SK-N-SH (cell line): ENCODE data around the gene DUSP2. TPM values are rescaled to one million over a fixed set of nuclear protein-coding genes. Genes with fewer than 3 reads are reported as not detected.

Experiments used
- CTCF ChIA-PET: fragments of 300-600, 350-600 bp; formaldehyde crosslinking; extraction: SDS; loops from one replicate; lab custom pipeline; 2021; lab: Yijun Ruan, JAX
- POLR2A ChIA-PET: fragments of 350-600 bp; sonication (Branson Sonifier 250); formaldehyde crosslinking; extraction: SDS; loops from one replicate; lab custom pipeline; 2020; ENCODE audit warnings: antibody characterized with exemption, inconsistent platforms; lab: Yijun Ruan, JAX
- DNase-seq: peaks from one replicate; pipeline ENCODE4 v3.0.0; 2012
- H2AFZ ChIP-seq: fragments of 200-600 bp; sonication (generic); 2 replicates; pipeline ENCODE4 v1.8.1; 2016; ENCODE audit warnings: antibody characterized with exemption, mild to moderate bottlenecking, low read depth
- H3F3A ChIP-seq: fragments of 200-600 bp; sonication (generic); replicated peaks from 2 replicates; pipeline ENCODE3; 2016; ENCODE audit warnings: antibody characterized with exemption, mild to moderate bottlenecking; ENCODE audit not compliant: insufficient read depth
- H3K27ac ChIP-seq, 2 experiments: fragments of 200-500 bp in 1 of 2; fragments of 200-600 bp in 1 of 2; sonication (Bioruptor generic) in 1 of 2; sonication (generic), shearing (Covaris generic) in 1 of 2; 2 replicates each; pipeline versions ENCODE4 v1.5.1 to v1.6.1; 2014 to 2016; ENCODE audit warnings: low read depth in 2 of 2, inconsistent platforms in 1 of 2, low read length in 1 of 2, mild to moderate bottlenecking in 1 of 2, mixed read lengths in 1 of 2
- H3K27me3 ChIP-seq: fragments of 200-600 bp; sonication (generic), shearing (Covaris generic); 2 replicates; pipeline ENCODE4 v1.6.1; 2016; ENCODE audit warnings: mixed run types; ENCODE audit not compliant: insufficient read depth
- H3K36me3 ChIP-seq, 2 experiments: fragments of 200-500 bp in 1 of 2; fragments of 200-600 bp in 1 of 2; sonication (Bioruptor generic) in 1 of 2; sonication (generic) in 1 of 2; replicated peaks in 1 of 2; 2 replicates each; pipeline versions ENCODE3 to v1.5.1; 2014 to 2016; ENCODE audit warnings: low read length in 1 of 2, mild to moderate bottlenecking in 1 of 2; ENCODE audit not compliant: insufficient read depth in 2 of 2, control insufficient read depth in 1 of 2
- H3K4me1 ChIP-seq, 2 experiments: fragments of 200-500 bp in 1 of 2; fragments of 200-600 bp in 1 of 2; sonication (Bioruptor generic) in 1 of 2; sonication (generic), shearing (Covaris generic) in 1 of 2; 2 replicates each; pipeline versions ENCODE4 v1.5.1 to v1.6.1; 2014 to 2016; ENCODE audit warnings: low read depth in 1 of 2, low read length in 1 of 2, mixed run types in 1 of 2; ENCODE audit not compliant: insufficient read depth in 2 of 2, control insufficient read depth in 1 of 2
- H3K4me2 ChIP-seq: fragments of 200-600 bp; sonication (generic), shearing (Covaris generic); 2 replicates; pipeline ENCODE4 v1.6.1; 2017; ENCODE audit warnings: mixed run types
- H3K4me3 ChIP-seq, 2 experiments: fragments of 200-500 bp in 1 of 2; fragments of 200-600 bp in 1 of 2; sonication (Bioruptor generic) in 1 of 2; sonication (generic), shearing (Covaris generic) in 1 of 2; 2 replicates each; pipeline versions ENCODE4 v1.5.1 to v1.8.1; 2014 to 2016; ENCODE audit warnings: low read depth in 2 of 2, inconsistent platforms in 1 of 2, low read length in 1 of 2, mild to moderate bottlenecking in 1 of 2, mixed read lengths in 1 of 2, moderate library complexity in 1 of 2
- H3K79me2 ChIP-seq: fragments of 200-600 bp; sonication (generic); 2 replicates; pipeline ENCODE4 v1.8.1; 2017; ENCODE audit warnings: mild to moderate bottlenecking; ENCODE audit not compliant: insufficient read depth
- H3K9ac ChIP-seq: fragments of 200-600 bp; sonication (generic); 2 replicates; pipeline ENCODE4 v1.6.1; 2017; ENCODE audit warnings: mixed run types
- H3K9me2 ChIP-seq: fragments of 200-600 bp; sonication (generic); 2 replicates; pipeline ENCODE4 v1.6.1; 2017; ENCODE audit warnings: mixed run types
- H3K9me3 ChIP-seq: fragments of 200-600 bp; sonication (generic); 2 replicates; pipeline ENCODE4 v1.6.1; 2017; ENCODE audit warnings: mixed run types, mild to moderate bottlenecking, moderate library complexity
- H4K20me1 ChIP-seq: fragments of 200-600 bp; sonication (generic); 2 replicates; pipeline ENCODE4 v1.6.1; 2017; ENCODE audit warnings: mild to moderate bottlenecking, mixed run types; ENCODE audit not compliant: insufficient read depth
- EP300 ChIP-seq, 2 experiments: IDR thresholded peaks; 2 replicates each; pipeline versions ENCODE4 v1.4.0 to v1.6.1; 2012; ENCODE audit warnings: borderline replicate concordance in 1 of 2, low read depth in 1 of 2, low read length in 1 of 2
- FOXM1 ChIP-seq: IDR thresholded peaks from 2 replicates; pipeline ENCODE4 v1.4.0; 2012; ENCODE audit warnings: low read depth, mild to moderate bottlenecking
- JUND ChIP-seq: IDR thresholded peaks from 2 replicates; pipeline ENCODE4 v1.4.0; 2012
- PBX3 ChIP-seq: IDR thresholded peaks from 2 replicates; pipeline ENCODE4; 2012
- RAD21 ChIP-seq: IDR thresholded peaks from 2 replicates; pipeline ENCODE4 v1.6.1; 2012; ENCODE audit warnings: mild to moderate bottlenecking, low read length
- REST ChIP-seq: IDR thresholded peaks from 2 replicates; pipeline ENCODE4 v1.6.1; 2012; ENCODE audit warnings: mild to moderate bottlenecking, low read depth, low read length, moderate library complexity
- RFX5 ChIP-seq: IDR thresholded peaks from 2 replicates; pipeline ENCODE4 v1.6.1; 2012; ENCODE audit warnings: mild to moderate bottlenecking, improper control_type of control experiment, low read length
- RXRA ChIP-seq: IDR thresholded peaks from 2 replicates; pipeline ENCODE4 v1.4.0; 2012; ENCODE audit warnings: low read depth, mild to moderate bottlenecking, borderline replicate concordance
- SIN3A ChIP-seq: IDR thresholded peaks from 2 replicates; pipeline ENCODE4 v1.6.1; 2012; ENCODE audit warnings: low read depth, mild to moderate bottlenecking, low read length, moderate library complexity, borderline replicate concordance
- TAF1 ChIP-seq: IDR thresholded peaks from 2 replicates; pipeline ENCODE4 v1.6.1; 2012; ENCODE audit warnings: low read depth, mild to moderate bottlenecking, low read length, moderate library complexity, borderline replicate concordance
- TEAD4 ChIP-seq: IDR thresholded peaks from 2 replicates; pipeline ENCODE4 v1.4.0; 2012; ENCODE audit warnings: mild to moderate bottlenecking, borderline replicate concordance; ENCODE audit not compliant: insufficient read depth
- USF2 ChIP-seq: fragments of 150-350 bp; IDR thresholded peaks from 2 replicates; pipeline ENCODE4 v1.6.1; 2017; ENCODE audit warnings: antibody characterized with exemption, low read length, low read depth, borderline replicate concordance
- ZBTB33 ChIP-seq: IDR thresholded peaks from 2 replicates; pipeline ENCODE4 v1.4.0; 2012; ENCODE audit warnings: low read depth, borderline replicate concordance
- WGBS: methylation state at CpG from one replicate; pipeline ENCODE4 v1.1.6; 2017; ENCODE audit warnings: low lambda C conversion rate; 5-methylcytosine and 5-hydroxymethylcytosine counted together
- polyA plus RNA-seq, 3 experiments: library from polyadenylated mRNA; depleted of rRNA; stranded (reverse); fragments of >200 nt; gene quantifications; 2 replicates each; pipeline ENCODE4 v1.2.3, GENCODE V29; 2012

DUSP2 gene
- polyA plus RNA-seq, 1 of the 3 experiments (the other 2 are of a cell fraction) = 0.79 TPM

- H3K4me1 ChIP-seq = peaks cover 0 to 12% of the 10 kb centered on the region in 2 experiments; a peak in 1 of 4 replicates
- no peak overlapping the region for H3K27ac ChIP-seq
- no peak overlapping the region for H3K4me2 ChIP-seq
- no peak for DNase-seq
- no peaks in the 10 kb centered on the region for H3K36me3 ChIP-seq
- ChIA-PET CTCF (interaction anchor here (2.8 to 8.0 kb wide), 5 partner anchors 18 to 127 kb away, joined by 26 to 101 read pairs (median 44); partner anchors contain the start of genes ANKRD36C, ASTL and DUSP2), POLR2A (no interaction called here)
- H3K27me3 ChIP-seq = no peaks in the 10 kb centered on the region; the same call in 1 of the 2 replicates
- TF ChIP-seq JUND (no peak), FOXM1 (no peak), RAD21 (no peak), PBX3 (no peak), REST (no peak), RFX5 (no peak), EP300 (IDR thresholded peaks at IDR 0.05; ENCODE audit: borderline replicate concordance in 1 of 2, low read depth in 1 of 2, low read length in 1 of 2) (no peak), ZBTB33 (no peak), TAF1 (no peak), SIN3A (no peak), TEAD4 (no peak), USF2 (no peak), RXRA (no peak)
- 77% methylated on average over 5 of the region's 5 CpGs for WGBS
- H3K79me2 ChIP-seq = no peaks in the 10 kb centered on the region
- H3K4me3 ChIP-seq = no peak overlapping the region
- H4K20me1 ChIP-seq = no peaks in the 10 kb centered on the region
- no peaks in the 10 kb centered on the region for H3F3A ChIP-seq
- H2AFZ ChIP-seq = no peak overlapping the region
- no peak overlapping the region for H3K9ac ChIP-seq
- no peaks in the 10 kb centered on the region for H3K9me3 ChIP-seq
- H3K9me2 ChIP-seq = no peaks in the 10 kb centered on the region
These were observed 25.9 kb downstream of the DUSP2 start for GRCh38 chr2:96119389-96119751.
